A673 (cell line): ENCODE data around the gene GRIA1. TPM values are rescaled to one million over a fixed set of nuclear protein-coding genes. Genes with fewer than 3 reads are reported as not detected.

Source experiments
- BruUV-seq: library from RNA; stranded (reverse); fragments of 400-500 nt; replicated peaks from 2 replicates; lab custom pipeline; 2021; lab: Mats Ljungman, UMichigan
- CTCF ChIA-PET: fragments of 300-600 bp; sonication (Branson Sonifier 250); formaldehyde crosslinking; loops from one replicate; lab custom pipeline; 2022; ENCODE audit warnings: antibody characterized with exemption; lab: Charles Lee
- POLR2A ChIA-PET: fragments of 300-600 bp; sonication (Branson Sonifier 250); formaldehyde crosslinking; loops from one replicate; lab custom pipeline; 2022; ENCODE audit warnings: antibody characterized with exemption; ENCODE audit not compliant: low non-redundant PET; lab: Charles Lee
- DNase-seq: peaks from one replicate; pipeline ENCODE4 v3.0.0-alpha.2; 2015; ENCODE audit warnings: low spot score
- H3K27ac ChIP-seq: fragments of 200-600 bp; sonication (generic); 2 replicates; pipeline ENCODE4 v1.5.1; 2016; ENCODE audit warnings: mixed run types, low read depth, mild to moderate bottlenecking, mixed read lengths, antibody characterized with exemption, low read length; ENCODE audit not compliant: poor library complexity, severe bottlenecking
- H3K27me3 ChIP-seq: fragments of 200-600 bp; sonication (generic); replicated peaks from 2 replicates; pipeline ENCODE4 v1.6.1; 2017; ENCODE audit warnings: mixed run types, low read depth, mild to moderate bottlenecking, mixed read lengths, antibody characterized with exemption, low read length; ENCODE audit not compliant: insufficient read depth, poor library complexity
- H3K36me3 ChIP-seq: fragments of 200-600 bp; sonication (generic); 2 replicates; pipeline ENCODE4 v1.6.1; 2016; ENCODE audit warnings: mixed run types, mild to moderate bottlenecking, mixed read lengths, antibody characterized with exemption, low read length; ENCODE audit not compliant: insufficient read depth, poor library complexity, severe bottlenecking
- H3K4me1 ChIP-seq: fragments of 200-600 bp; sonication (generic); 2 replicates; pipeline ENCODE4 v1.6.1; 2017; ENCODE audit warnings: mixed run types, mild to moderate bottlenecking, mixed read lengths, antibody characterized with exemption, low read length; ENCODE audit not compliant: insufficient read depth, poor library complexity, severe bottlenecking
- H3K4me3 ChIP-seq: fragments of 200-600 bp; sonication (generic); 2 replicates; pipeline ENCODE4 v1.5.1; 2016; ENCODE audit warnings: low read depth, mixed run types, mild to moderate bottlenecking, mixed read lengths, low read length; ENCODE audit not compliant: poor library complexity, severe bottlenecking
- H3K9me3 ChIP-seq: fragments of 200-600 bp; sonication (generic); 2 replicates; pipeline ENCODE4 v1.6.1; 2016; ENCODE audit warnings: mixed run types, low read depth, mild to moderate bottlenecking, mixed read lengths, antibody characterized with exemption, low read length; ENCODE audit not compliant: poor library complexity, severe bottlenecking
- CTCF ChIP-seq: fragments of 300-800, 200-600 bp; sonication (generic); conservative IDR thresholded peaks from 2 replicates; pipeline ENCODE4 v1.5.1; 2017; ENCODE audit warnings: low read depth, mild to moderate bottlenecking, antibody characterized with exemption, low read length, moderate library complexity, mixed read lengths
- EZH2 ChIP-seq: fragments of 200-600 bp; sonication (generic); IDR thresholded peaks from 2 replicates; pipeline ENCODE4 v1.6.1; 2017; ENCODE audit warnings: borderline replicate concordance, low read depth, mild to moderate bottlenecking, mixed read lengths, antibody characterized with exemption, low read length; ENCODE audit not compliant: poor library complexity, severe bottlenecking
- intact Hi-C: fragments of 100-400 bp; cut with micrococcal nuclease; formaldehyde crosslinking; loops from one replicate; pipeline ENCODE4 v1.10.0; 2022; ENCODE audit not compliant: unreplicated experiment
- total RNA-seq: library from RNA; stranded (reverse); gene quantifications from 2 replicates; pipeline ENCODE4 v1.2.3, GENCODE V29; 2021

GRIA1 gene
- total RNA-seq, 1 experiment from 2014 or later, result 0.69 TPM

- TF ChIP-seq EZH2 (no peak), CTCF (no peak)
- no peaks in the 10 kb centered on the region for H3K9me3 ChIP-seq
- intact Hi-C loops, result no loop called here
- no peak overlapping the region for H3K4me3 ChIP-seq
- no peaks in the 10 kb centered on the region for H3K4me1 ChIP-seq
- CTCF ChIA-PET, result interaction anchor here (0.6 kb wide), 1 partner anchor 110 kb away, joined by 7 read pairs; no protein-coding TSS in a partner anchor
- no TSS peak for BruUV-seq
- no peak for DNase-seq
- POLR2A ChIA-PET, result no interaction called here
- H3K27me3 ChIP-seq, result no peaks in the 10 kb centered on the region
- H3K36me3 ChIP-seq, result no peaks in the 10 kb centered on the region
- H3K27ac ChIP-seq, result no peak overlapping the region
Measured at GRCh38 chr5:153672347-153673090, 182.0 kb downstream of the GRIA1 start.

GRCh38 chr5:153674356-153674755, 183.9 kb downstream of the GRIA1 start:
- intact Hi-C loops, result no loop called here
- Histone ChIP-seq H3K4me1 (no peaks in the 10 kb centered on the region), H3K27me3 (no peaks in the 10 kb centered on the region), H3K9me3 (no peaks in the 10 kb centered on the region), H3K36me3 (no peaks in the 10 kb centered on the region), H3K27ac (no peak overlapping the region), H3K4me3 (no peak overlapping the region)
- no TSS peak for BruUV-seq
- no peak for TF ChIP-seq EZH2
- no peak for TF ChIP-seq CTCF
- CTCF ChIA-PET, result no interaction called here
- DNase-seq, result no peak
- POLR2A ChIA-PET, result no interaction called here

GRCh38 chr5:153676406-153676805, 185.9 kb downstream of the GRIA1 start:
- intact Hi-C loops, result no loop called here
- no peaks in the 10 kb centered on the region for H3K27me3 ChIP-seq
- H3K4me1 ChIP-seq, result no peaks in the 10 kb centered on the region
- POLR2A ChIA-PET, result no interaction called here
- H3K27ac ChIP-seq, result no peak overlapping the region
- no peaks in the 10 kb centered on the region for H3K9me3 ChIP-seq
- H3K36me3 ChIP-seq, result no peaks in the 10 kb centered on the region
- CTCF ChIA-PET, result no interaction called here
- no peak overlapping the region for H3K4me3 ChIP-seq
- DNase-seq, result no peak
- no TSS peak for BruUV-seq
- TF ChIP-seq CTCF, result no peak
- TF ChIP-seq EZH2, result no peak
